Neutrophil (primary cell): ENCODE results near the gene TCERG1L.

Source experiments
- H3K27ac ChIP-seq: fragments of 200-600 bp; sonication (generic); 2 replicates; pipeline ENCODE4 v1.5.1; 2016; ENCODE audit warnings: mild to moderate bottlenecking, moderate library complexity
- H3K27me3 ChIP-seq: fragments of 200-600 bp; sonication (generic); 2 replicates; pipeline ENCODE4 v1.6.0; 2016; ENCODE audit warnings: mild to moderate bottlenecking
- H3K36me3 ChIP-seq: fragments of 200-600 bp; sonication (generic); 2 replicates; pipeline ENCODE4 v1.5.1; 2017
- H3K4me1 ChIP-seq, 2 experiments: fragments of 200-600 bp in 1 of 2; sonication (generic) in 1 of 2; 1 replicate in 1 of 2; 2 replicates in 1 of 2; pipeline versions ENCODE4 v1.5.1 to v1.6.1; 2013 to 2016; ENCODE audit warnings: low read depth in 1 of 2, low read length in 1 of 2, mild to moderate bottlenecking in 1 of 2, moderate library complexity in 1 of 2; ENCODE audit not compliant: control insufficient read depth in 1 of 2, insufficient read depth in 1 of 2
- H3K4me3 ChIP-seq, 2 experiments: fragments of 200-600 bp in 1 of 2; sonication (generic) in 1 of 2; 1 replicate in 1 of 2; 2 replicates in 1 of 2; pipeline ENCODE4 v1.5.1; 2013 to 2016; ENCODE audit warnings: low read depth in 1 of 2, low read length in 1 of 2, mild to moderate bottlenecking in 1 of 2, moderate library complexity in 1 of 2
- H3K9me3 ChIP-seq: fragments of 200-600 bp; sonication (generic); 2 replicates; pipeline ENCODE4 v1.5.1; 2016
- TF ChIP-seq, protein P1 (sequence below): fragments of 200-600 bp; sonication (generic); IDR thresholded peaks from 2 replicates; pipeline ENCODE4 v1.5.1; 2016; ENCODE audit warnings: antibody characterized with exemption

The TCERG1L gene

DNA sequence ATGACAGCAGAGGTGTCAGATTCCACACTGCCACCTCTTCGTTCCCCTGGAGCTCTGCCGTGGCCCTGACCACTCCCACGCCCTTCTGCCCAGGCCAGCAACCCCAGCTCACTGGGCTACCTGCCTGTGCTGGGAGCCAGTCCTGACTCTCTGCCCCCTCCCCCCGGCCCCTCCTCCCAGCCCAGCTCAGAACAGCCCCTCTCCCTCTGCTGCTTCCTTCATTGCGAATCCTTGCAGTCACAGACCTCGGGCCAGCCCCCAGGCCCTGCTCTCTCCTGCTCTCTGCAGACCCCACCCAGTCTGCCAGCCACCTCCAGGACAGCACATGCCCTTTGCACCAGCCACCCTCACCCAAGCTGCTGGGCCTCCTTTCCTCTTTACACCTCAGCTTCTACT is 60.4 kb downstream of the TCERG1L start:
- Histone ChIP-seq H3K9me3 (no peaks in the 10 kb centered on the region), H3K4me3 (no peak overlapping the region), H3K4me1 (no peaks in the 10 kb centered on the region), H3K27me3 (peaks cover 21% of the 10 kb centered on the region), H3K36me3 (no peaks in the 10 kb centered on the region), H3K27ac (no peak overlapping the region)
- TF ChIP-seq, protein P1, sequence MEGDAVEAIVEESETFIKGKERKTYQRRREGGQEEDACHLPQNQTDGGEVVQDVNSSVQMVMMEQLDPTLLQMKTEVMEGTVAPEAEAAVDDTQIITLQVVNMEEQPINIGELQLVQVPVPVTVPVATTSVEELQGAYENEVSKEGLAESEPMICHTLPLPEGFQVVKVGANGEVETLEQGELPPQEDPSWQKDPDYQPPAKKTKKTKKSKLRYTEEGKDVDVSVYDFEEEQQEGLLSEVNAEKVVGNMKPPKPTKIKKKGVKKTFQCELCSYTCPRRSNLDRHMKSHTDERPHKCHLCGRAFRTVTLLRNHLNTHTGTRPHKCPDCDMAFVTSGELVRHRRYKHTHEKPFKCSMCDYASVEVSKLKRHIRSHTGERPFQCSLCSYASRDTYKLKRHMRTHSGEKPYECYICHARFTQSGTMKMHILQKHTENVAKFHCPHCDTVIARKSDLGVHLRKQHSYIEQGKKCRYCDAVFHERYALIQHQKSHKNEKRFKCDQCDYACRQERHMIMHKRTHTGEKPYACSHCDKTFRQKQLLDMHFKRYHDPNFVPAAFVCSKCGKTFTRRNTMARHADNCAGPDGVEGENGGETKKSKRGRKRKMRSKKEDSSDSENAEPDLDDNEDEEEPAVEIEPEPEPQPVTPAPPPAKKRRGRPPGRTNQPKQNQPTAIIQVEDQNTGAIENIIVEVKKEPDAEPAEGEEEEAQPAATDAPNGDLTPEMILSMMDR = no peak

GRCh38 chr10:131250454-131251145 is 60.9 kb downstream of the TCERG1L start:
- Histone ChIP-seq H3K4me1 (no peaks in the 10 kb centered on the region), H3K27ac (no peak overlapping the region), H3K27me3 (peaks cover 21% of the 10 kb centered on the region), H3K36me3 (no peaks in the 10 kb centered on the region), H3K9me3 (no peaks in the 10 kb centered on the region), H3K4me3 (no peak overlapping the region)
- TF ChIP-seq, protein P1 = no peak

- H3K36me3 ChIP-seq = no peaks in the 10 kb centered on the region
- TF ChIP-seq, protein P1 = no peak
- H3K4me1 ChIP-seq = no peaks in the 10 kb centered on the region
- H3K27ac ChIP-seq = no peak overlapping the region
- H3K4me3 ChIP-seq = no peak overlapping the region
- H3K9me3 ChIP-seq = no peaks in the 10 kb centered on the region
- peaks cover 21% of the 10 kb centered on the region for H3K27me3 ChIP-seq
Measured at GRCh38 chr10:131249955-131250344, 61.6 kb downstream of the TCERG1L start.

DNA sequence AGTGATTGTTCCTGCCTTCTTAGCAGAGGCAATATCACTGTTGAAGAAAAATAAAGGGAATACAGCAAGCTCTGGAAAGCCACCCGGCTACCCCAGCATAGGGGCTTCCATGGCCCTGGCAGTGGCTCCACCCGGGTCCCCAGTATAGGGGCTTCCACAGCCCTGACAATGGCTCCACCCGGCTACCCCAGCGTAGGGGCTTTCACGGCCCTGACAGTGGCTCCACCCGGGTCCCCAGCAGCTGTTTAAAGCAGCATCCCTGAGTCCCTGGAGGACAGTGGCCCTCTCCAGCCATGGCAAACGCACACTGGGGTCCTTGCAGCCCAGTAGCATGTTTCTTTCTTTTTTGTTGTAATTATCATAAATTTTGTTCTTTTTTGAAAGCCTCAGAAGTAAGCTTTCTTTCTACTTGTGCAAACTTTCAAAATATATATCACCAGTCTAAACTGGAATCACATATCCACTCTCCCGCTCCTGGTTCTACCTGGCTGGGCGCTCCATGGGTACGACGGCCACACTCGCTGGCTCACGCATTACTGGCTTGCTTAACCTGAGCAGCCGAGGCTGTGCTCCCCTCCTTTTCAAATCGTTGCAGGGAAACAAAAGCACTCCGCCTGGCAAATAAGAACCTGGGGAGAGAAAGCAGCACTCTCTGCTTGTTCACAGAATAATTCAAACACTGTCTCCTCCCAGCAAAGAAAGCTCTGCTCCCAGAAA is 62.1 kb downstream of the TCERG1L start:
- H3K4me1 ChIP-seq = no peaks in the 10 kb centered on the region
- H3K27ac ChIP-seq = no peak overlapping the region
- TF ChIP-seq, protein P1 = no peak
- H3K4me3 ChIP-seq = no peak overlapping the region
- peaks cover 21% of the 10 kb centered on the region for H3K27me3 ChIP-seq
- no peaks in the 10 kb centered on the region for H3K36me3 ChIP-seq
- H3K9me3 ChIP-seq = no peaks in the 10 kb centered on the region

DNA sequence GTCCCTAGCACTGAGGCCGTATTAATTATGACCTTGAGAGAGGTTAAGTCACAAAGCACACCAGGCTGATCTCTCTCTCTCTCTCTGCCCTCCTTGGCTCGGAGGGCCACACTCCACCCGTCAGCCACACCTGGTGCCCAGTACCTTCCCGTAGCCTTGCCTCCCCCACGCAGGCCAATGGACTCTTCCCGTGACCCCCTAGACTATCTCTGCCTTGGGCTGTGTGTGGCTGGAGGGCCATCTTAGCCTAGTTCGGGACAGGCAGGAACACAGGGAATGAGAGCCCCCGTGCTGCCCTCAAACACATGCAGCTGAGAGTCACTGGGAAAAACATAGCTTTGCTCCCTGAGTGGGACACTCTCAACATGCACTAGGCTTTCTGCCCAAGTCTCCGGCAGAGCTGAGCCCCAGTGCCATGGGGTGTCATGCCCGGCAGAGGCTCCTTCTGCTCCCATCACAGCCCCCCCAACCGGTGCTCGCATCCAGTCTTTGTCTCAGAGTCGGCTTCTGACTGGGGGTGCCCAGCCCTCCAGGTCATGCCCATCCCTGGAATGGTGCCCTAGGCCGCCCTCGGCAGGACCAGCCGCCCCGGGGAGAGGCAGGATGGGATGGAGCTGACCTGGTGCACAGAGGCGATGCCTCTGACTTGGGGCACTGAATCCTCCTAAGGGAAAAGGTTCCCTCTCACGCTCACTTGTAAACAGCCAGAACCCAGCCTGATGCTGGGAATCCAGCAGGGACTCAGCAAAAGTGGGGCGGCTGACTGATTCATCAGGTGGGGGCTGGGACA is 63.0 kb downstream of the TCERG1L start:
- TF ChIP-seq, protein P1 = no peak
- no peaks in the 10 kb centered on the region for H3K9me3 ChIP-seq

More for the DNA sequence above, 63.0 kb downstream of the TCERG1L start:
- H3K36me3 ChIP-seq = no peaks in the 10 kb centered on the region
- peaks cover 21% of the 10 kb centered on the region for H3K27me3 ChIP-seq
- no peak overlapping the region for H3K4me3 ChIP-seq
- H3K4me1 ChIP-seq = no peaks in the 10 kb centered on the region
- no peak overlapping the region for H3K27ac ChIP-seq
